GM20431 (cell line): ENCODE measurements around the gene RARS1.

Source experiments
- in situ Hi-C: fragments of 300-500 bp; cut with MseI, MboI; formaldehyde crosslinking; loops from one replicate; pipeline ENCODE4 v1.15.0; 2020; ENCODE audit warnings: low sequenced_read_pairs; ENCODE audit not compliant: unreplicated experiment

The RARS1 gene

GRCh38 chr5:168486136-168486879, at the start of gene RARS1:
RARS1 (plus strand) TSS chr5:168486471; CDS start chr5:168486499, 28 bp downstream.
- in situ Hi-C loops = loop anchor here (25.0 kb wide), 1 partner anchor 199 kb away; the partner anchor contains the start of gene WWC1

GRCh38 chr5:168438349-168438748, 47.9 kb upstream of the RARS1 start:
- in situ Hi-C loops = no loop called here

- in situ Hi-C loops = no loop called here
Observed at GRCh38 chr5:168443533-168443932, 42.7 kb upstream of the RARS1 start.

DNA sequence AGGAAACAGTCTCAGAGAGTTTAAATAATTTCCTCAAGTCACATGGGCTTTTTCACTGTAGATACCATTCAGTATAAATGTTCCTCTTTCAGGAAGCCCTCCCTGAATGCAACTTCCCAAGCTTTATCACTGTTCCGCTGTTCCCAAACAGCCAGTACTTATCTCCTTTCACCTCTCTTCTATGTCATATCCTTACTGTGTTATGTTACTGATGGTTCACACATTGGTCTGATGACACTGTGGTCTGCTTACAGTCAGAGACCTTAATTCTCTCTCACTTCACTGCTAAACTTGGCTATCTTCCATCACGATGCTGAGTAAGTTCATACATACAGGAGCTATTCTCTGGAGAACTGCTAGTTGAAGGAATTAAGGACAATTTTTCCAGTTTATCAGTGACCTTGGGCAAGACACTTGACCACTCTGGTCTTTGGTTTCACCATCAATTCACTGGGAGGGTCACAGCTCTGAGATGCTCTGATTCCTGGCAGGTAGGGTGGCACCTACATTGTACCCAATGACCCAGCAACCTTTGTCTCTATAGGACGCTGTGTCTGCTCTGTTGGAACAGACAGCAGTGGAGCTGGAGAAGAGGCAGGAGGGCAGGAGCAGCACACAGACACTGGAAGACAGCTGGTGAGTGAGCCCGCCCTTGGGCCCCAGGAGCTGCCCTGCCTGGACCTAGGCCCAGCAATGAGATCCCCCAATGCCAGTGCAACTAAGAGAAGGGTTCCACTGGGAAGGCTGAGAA, 42.1 kb upstream of the RARS1 start:
- in situ Hi-C loops = no loop called here

GRCh38 chr5:168446983-168447619, 39.2 kb upstream of the RARS1 start:
- in situ Hi-C loops = no loop called here

GRCh38 chr5:168447808-168448207, 38.5 kb upstream of the RARS1 start:
- in situ Hi-C loops = no loop called here

DNA sequence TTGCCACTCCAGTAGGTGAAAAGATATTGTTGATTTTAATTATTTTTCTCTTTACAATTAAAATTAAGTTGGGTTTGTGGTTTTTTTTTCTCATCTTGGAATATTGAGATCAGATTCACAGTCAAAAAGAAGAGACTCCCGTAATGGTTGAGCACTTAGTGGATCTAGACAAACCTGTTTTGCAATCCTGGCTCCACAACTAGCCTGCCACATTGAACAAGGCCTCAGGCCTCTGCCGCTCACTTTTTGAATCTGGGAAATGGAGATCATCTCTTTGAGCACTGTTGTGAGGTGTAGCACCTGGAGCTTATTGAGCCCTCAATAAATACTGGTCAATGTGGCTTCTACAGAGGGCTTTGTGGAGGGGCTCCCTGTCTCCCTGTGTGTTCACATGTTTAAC, 37.1 kb upstream of the RARS1 start:
- in situ Hi-C loops = no loop called here

- in situ Hi-C loops = no loop called here
Observed at GRCh38 chr5:168451565-168451964, 34.7 kb upstream of the RARS1 start.

- in situ Hi-C loops = no loop called here
Observed at GRCh38 chr5:168455201-168455600, 31.1 kb upstream of the RARS1 start.

GRCh38 chr5:168457542-168457941, 28.7 kb upstream of the RARS1 start:
- in situ Hi-C loops = no loop called here

DNA sequence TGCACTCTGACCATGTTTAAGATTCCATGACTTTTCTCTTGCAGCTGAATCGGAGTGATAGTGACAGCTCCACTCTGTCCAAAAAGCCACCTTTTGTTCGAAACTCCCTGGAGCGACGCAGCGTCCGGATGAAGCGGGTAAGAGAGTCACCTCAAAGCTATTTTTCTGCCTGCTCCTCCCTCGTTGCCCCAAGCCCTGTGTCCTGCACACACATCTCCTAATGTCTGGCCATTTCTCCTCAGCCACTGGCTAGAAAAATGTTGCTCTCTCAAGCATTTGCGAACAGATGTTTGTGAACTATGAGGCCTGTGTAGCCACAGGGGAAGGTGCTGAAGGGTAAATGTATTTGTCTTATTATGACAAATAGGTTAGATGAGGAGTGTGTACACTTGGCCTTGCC, 25.7 kb upstream of the RARS1 start:
- in situ Hi-C loops = no loop called here

GRCh38 chr5:168463081-168463480, 23.2 kb upstream of the RARS1 start:
- in situ Hi-C loops = no loop called here

- in situ Hi-C loops = no loop called here
Observed at GRCh38 chr5:168464214-168464613, 22.1 kb upstream of the RARS1 start.

GRCh38 chr5:168464641-168465040, 21.6 kb upstream of the RARS1 start:
- in situ Hi-C loops = no loop called here

DNA sequence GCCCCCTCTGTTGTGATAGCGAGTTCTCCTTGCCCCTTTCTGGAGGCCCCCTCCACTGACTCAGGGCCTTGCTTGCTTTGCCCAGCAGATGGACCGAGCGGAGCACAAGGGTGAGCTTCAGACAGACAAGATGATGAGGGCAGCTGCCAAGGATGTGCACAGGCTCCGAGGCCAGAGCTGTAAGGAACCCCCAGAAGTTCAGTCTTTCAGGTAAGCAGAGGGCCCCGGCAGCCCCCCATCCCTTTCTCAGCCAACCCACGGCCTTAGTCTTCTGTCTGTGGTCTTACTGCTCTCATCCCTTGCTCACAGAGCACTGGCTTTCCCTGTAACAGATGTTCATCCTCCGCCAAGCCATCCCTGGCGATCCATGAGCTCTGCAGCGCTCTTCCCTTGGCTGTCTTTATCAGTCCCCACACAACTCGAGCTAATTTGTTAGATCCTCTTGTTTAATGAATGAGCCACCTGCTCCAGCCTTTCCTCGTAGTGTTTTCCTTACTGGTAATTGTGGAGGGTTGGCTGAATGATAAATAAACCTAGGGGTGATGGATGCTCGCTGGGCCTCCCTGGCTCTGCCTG, 18.4 kb upstream of the RARS1 start:
- in situ Hi-C loops = no loop called here

DNA sequence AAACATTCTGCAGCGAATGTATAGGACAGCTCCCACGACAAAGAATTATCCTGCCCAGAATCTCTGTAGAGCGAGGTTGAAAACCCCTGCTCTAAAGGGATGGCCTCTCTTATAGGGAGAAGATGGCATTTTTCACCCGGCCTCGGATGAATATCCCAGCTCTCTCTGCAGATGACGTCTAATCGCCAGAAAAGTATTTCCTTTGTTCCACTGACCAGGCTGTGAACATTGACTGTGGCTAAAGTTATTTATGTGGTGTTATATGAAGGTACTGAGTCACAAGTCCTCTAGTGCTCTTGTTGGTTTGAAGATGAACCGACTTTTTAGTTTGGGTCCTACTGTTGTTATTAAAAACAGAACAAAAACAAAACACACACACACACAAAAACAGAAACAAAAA, 17.4 kb upstream of the RARS1 start:
- in situ Hi-C loops = no loop called here

GRCh38 chr5:168469816-168470215, 16.5 kb upstream of the RARS1 start:
- in situ Hi-C loops = no loop called here

DNA sequence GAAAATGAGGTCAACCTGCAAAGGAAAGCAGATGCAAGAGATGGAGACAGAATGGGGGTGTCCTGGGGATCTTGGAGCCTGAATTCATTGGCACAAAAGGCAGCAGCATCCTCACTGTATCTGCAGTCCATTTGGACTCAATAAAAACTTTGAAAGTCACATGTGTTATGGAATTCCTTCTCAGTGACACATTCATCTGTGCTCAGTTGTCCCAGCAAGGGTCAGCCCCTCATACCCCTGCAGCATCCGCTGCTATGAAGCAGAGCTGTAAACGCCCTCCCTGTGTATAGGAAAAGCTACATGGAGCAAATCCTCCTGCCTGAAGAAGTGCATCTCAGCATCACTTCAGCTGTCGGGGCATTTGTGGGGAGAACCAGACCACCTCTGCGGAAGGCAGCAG, 14.5 kb upstream of the RARS1 start:
- in situ Hi-C loops = no loop called here

DNA sequence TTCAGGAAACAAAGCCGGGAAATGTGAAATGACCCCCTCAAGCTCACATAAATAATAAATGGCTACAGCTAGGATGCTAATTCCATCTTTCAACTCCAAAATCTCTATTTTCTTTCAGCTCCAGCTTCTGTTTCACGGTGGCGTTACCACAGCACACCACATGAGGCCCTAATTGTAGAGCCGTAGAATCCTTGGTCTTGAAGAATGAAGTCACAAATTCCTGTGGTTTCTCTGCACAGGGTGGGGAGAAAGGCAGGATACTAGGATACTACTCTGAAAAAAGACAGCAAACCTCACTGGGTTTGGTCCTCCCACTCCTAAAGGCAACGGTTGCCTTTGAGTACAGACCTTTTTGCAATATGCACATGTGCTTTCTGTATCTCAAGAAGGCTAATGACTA, 13.9 kb upstream of the RARS1 start:
- in situ Hi-C loops = no loop called here

DNA sequence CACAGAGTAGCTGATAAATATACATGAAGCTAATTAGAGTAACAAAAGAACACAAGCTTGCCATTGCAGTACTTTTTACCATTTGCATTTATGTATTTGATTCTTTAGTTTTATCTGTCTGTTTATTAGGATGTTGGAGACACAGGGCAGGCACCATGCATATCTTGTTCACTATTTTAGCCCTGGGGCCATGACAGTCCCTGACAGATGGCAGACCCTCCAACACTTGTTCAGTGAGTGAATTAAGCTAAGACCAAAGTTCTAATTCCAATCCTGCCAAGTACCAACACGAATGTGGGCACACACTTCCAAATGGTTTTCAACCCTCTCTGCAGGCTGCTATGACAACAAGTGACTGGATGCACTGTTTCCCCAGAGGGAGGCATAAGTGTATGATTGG, 12.0 kb upstream of the RARS1 start:
- in situ Hi-C loops = no loop called here

DNA sequence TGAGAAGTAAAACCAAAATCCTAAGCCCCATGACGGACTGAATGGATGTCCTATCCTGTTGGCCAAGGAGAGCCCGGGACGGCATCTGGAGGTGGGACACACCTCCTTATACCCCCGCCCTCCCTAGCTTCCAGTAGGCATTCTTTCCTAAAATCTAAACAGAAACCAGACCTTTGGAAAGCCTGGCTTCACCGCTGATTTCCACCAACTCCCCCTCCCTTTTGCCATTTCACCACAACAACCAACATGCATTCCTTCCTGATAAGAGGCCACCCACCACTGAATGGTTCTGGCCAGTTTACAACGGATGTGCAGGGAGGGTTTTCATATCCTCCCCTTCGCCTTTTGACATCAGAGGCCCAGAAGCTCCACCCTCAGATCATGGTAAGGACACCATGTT, 9.2 kb upstream of the RARS1 start:
- in situ Hi-C loops = loop anchor here (25.0 kb wide), 1 partner anchor 190 kb away; the partner anchor contains the start of gene WWC1
